H1 (cell line): ENCODE data around the gene ARL14. TPM values are rescaled to one million over a fixed set of nuclear protein-coding genes. Genes with fewer than 3 reads are reported as not detected.

Experiments
- CTCF ChIA-PET: fragments of 300-600 bp; sonication (Branson Sonifier 250); formaldehyde crosslinking; loops from one replicate; lab custom pipeline; 2021; ENCODE audit not compliant: partially characterized antibody; lab: Charles Lee
- POLR2A ChIA-PET: fragments of 300-600 bp; sonication (Branson Sonifier 250); formaldehyde crosslinking; loops from one replicate; lab custom pipeline; 2021; ENCODE audit warnings: inconsistent platforms; ENCODE audit not compliant: partially characterized antibody; lab: Charles Lee
- DNase-seq, 2 experiments: peaks; one replicate each; pipeline versions ENCODE4 v3.0.0 to v3.0.0-alpha.2; 2010 to 2022; ENCODE audit warnings: low spot score in 2 of 2, low read depth in 1 of 2, mixed read lengths in 1 of 2
- FAIRE-seq: peaks from 2 replicates; lab custom pipeline; 2011; peaks lifted over from hg19 to GRCh38; lab: Jason Lieb, UNC
- H2AFZ ChIP-seq: 2 replicates; pipeline ENCODE4 v1.8.1; 2012; ENCODE audit warnings: low read length, inconsistent platforms
- H2AK5ac ChIP-seq: 2 replicates; pipeline ENCODE4 v1.6.1; 2013; ENCODE audit warnings: low read depth, low read length
- H2BK120ac ChIP-seq: replicated peaks from 2 replicates; pipeline ENCODE3; 2013; ENCODE audit warnings: low read depth, low read length, inconsistent platforms
- H2BK12ac ChIP-seq: 2 replicates; pipeline ENCODE4 v1.6.1; 2013; ENCODE audit warnings: low read depth, low read length
- H2BK15ac ChIP-seq: 2 replicates; pipeline ENCODE4 v1.6.1; 2013; ENCODE audit warnings: low read length
- H2BK20ac ChIP-seq: 2 replicates; pipeline ENCODE4 v1.6.1; 2013; ENCODE audit warnings: low read length
- H2BK5ac ChIP-seq: 2 replicates; pipeline ENCODE4 v1.6.1; 2013; ENCODE audit warnings: low read depth, low read length
- H3K14ac ChIP-seq: 2 replicates; pipeline ENCODE4 v1.6.1; 2013; ENCODE audit warnings: inconsistent platforms; ENCODE audit not compliant: insufficient read length
- H3K18ac ChIP-seq: 2 replicates; pipeline ENCODE4 v1.6.1; 2013; ENCODE audit warnings: low read length; ENCODE audit errors: extremely low read depth
- H3K23ac ChIP-seq: 2 replicates; pipeline ENCODE4 v1.6.1; 2013; ENCODE audit warnings: inconsistent platforms; ENCODE audit not compliant: insufficient read length
- H3K23me2 ChIP-seq: 2 replicates; pipeline ENCODE4 v1.6.1; 2013; ENCODE audit warnings: low read depth, low read length
- H3K27ac ChIP-seq: 2 replicates; pipeline ENCODE4 v1.6.1; 2011; ENCODE audit warnings: low read depth, low read length, inconsistent platforms
- H3K27me3 ChIP-seq, 4 experiments: replicated peaks in 1 of 4; 1 replicate in 1 of 4; 2 replicates in 3 of 4; pipeline versions ENCODE4 v1.6.1 to v1.8.1; 2011 to 2013; ENCODE audit warnings: low read length in 3 of 4, mild to moderate bottlenecking in 3 of 4, inconsistent platforms in 2 of 4, mixed read lengths in 2 of 4, moderate library complexity in 1 of 4; ENCODE audit not compliant: control insufficient read depth in 3 of 4, insufficient read depth in 3 of 4; ENCODE audit errors: extremely low read depth in 1 of 4
- H3K36me3 ChIP-seq, 4 experiments: 2 replicates each; pipeline versions ENCODE4 v1.6.1 to v1.8.1; 2011 to 2013; ENCODE audit warnings: mild to moderate bottlenecking in 4 of 4, low read length in 3 of 4, moderate library complexity in 2 of 4, control low read depth in 1 of 4, inconsistent platforms in 1 of 4; ENCODE audit not compliant: insufficient read depth in 4 of 4, control insufficient read depth in 2 of 4
- H3K4ac ChIP-seq: replicated peaks from 2 replicates; pipeline ENCODE3; 2013; ENCODE audit warnings: low read length, low read depth, mixed read lengths, inconsistent platforms; ENCODE audit not compliant: insufficient read length
- H3K4me1 ChIP-seq, 4 experiments: replicated peaks in 1 of 4; 1 replicate in 1 of 4; 2 replicates in 3 of 4; pipeline versions ENCODE4 v1.6.1 to v1.8.1; 2011 to 2013; ENCODE audit warnings: low read length in 3 of 4, inconsistent platforms in 2 of 4, mixed read lengths in 1 of 4; ENCODE audit not compliant: insufficient read depth in 4 of 4, control insufficient read depth in 3 of 4
- H3K4me2 ChIP-seq, 2 experiments: 2 replicates each; pipeline versions ENCODE4 v1.6.1 to v1.8.1; 2011 to 2013; ENCODE audit warnings: low read depth in 2 of 2, low read length in 2 of 2, control low read depth in 1 of 2, inconsistent platforms in 1 of 2, mild to moderate bottlenecking in 1 of 2; ENCODE audit not compliant: insufficient read depth in 1 of 2
- H3K4me3 ChIP-seq, 4 experiments: fragments of 200-600, 300-600 bp in 1 of 4; sonication (generic), shearing (Covaris generic), sonication (Bioruptor Twin) in 1 of 4; 2 replicates each; pipeline versions ENCODE4 v1.5.1 to v1.8.1; 2011 to 2016; ENCODE audit warnings: low read length in 4 of 4, low read depth in 3 of 4, control low read depth in 2 of 4, inconsistent platforms in 2 of 4, mild to moderate bottlenecking in 2 of 4, mixed read lengths in 1 of 4, moderate library complexity in 1 of 4; ENCODE audit not compliant: insufficient read depth in 2 of 4; ENCODE audit errors: extremely low read depth in 1 of 4
- H3K56ac ChIP-seq: replicated peaks from 2 replicates; pipeline ENCODE3; 2013; ENCODE audit warnings: low read depth, mild to moderate bottlenecking, mixed read lengths, low read length, inconsistent platforms; ENCODE audit not compliant: insufficient read length
- H3K79me1 ChIP-seq: 2 replicates; pipeline ENCODE4 v1.6.1; 2013; ENCODE audit warnings: low read depth, low read length, control low read depth
- H3K79me2 ChIP-seq, 2 experiments: 2 replicates each; pipeline versions ENCODE4 v1.6.1 to v1.8.1; 2012 to 2013; ENCODE audit warnings: low read length in 2 of 2, mild to moderate bottlenecking in 2 of 2, inconsistent platforms in 1 of 2; ENCODE audit not compliant: insufficient read depth in 2 of 2, control insufficient read depth in 1 of 2
- H3K9ac ChIP-seq, 4 experiments: replicated peaks in 1 of 4; 1 replicate in 1 of 4; 2 replicates in 3 of 4; pipeline versions ENCODE4 v1.6.1 to v1.8.1; 2011 to 2013; ENCODE audit warnings: low read depth in 3 of 4, low read length in 3 of 4, control low read depth in 2 of 4, mild to moderate bottlenecking in 2 of 4, moderate library complexity in 2 of 4, inconsistent platforms in 1 of 4; ENCODE audit errors: extremely low read depth in 1 of 4
- H3K9me3 ChIP-seq, 2 experiments: 2 replicates each; pipeline versions ENCODE4 v1.6.1 to v1.8.1; 2012 to 2013; ENCODE audit warnings: mild to moderate bottlenecking in 2 of 2, moderate library complexity in 2 of 2, control low read depth in 1 of 2, inconsistent platforms in 1 of 2, low read depth in 1 of 2, low read length in 1 of 2, mixed read lengths in 1 of 2; ENCODE audit not compliant: insufficient read depth in 2 of 2
- H4K20me1 ChIP-seq, 2 experiments: replicated peaks in 1 of 2; 2 replicates each; pipeline versions ENCODE3 to v1.8.1; 2011 to 2013; ENCODE audit warnings: inconsistent platforms in 2 of 2, low read length in 2 of 2, mild to moderate bottlenecking in 1 of 2; ENCODE audit not compliant: insufficient read depth in 2 of 2, control insufficient read depth in 1 of 2
- H4K5ac ChIP-seq: 2 replicates; pipeline ENCODE4 v1.6.1; 2013; ENCODE audit warnings: low read length, low read depth, mixed read lengths, inconsistent platforms; ENCODE audit not compliant: insufficient read length
- H4K8ac ChIP-seq: 2 replicates; pipeline ENCODE4 v1.8.0; 2013; ENCODE audit warnings: mild to moderate bottlenecking, moderate library complexity, low read length, inconsistent platforms; ENCODE audit not compliant: insufficient read depth; ENCODE audit errors: extremely low read depth
- H4K91ac ChIP-seq: replicated peaks from 2 replicates; pipeline ENCODE3; 2013; ENCODE audit warnings: low read length, mixed read lengths, inconsistent platforms; ENCODE audit not compliant: insufficient read length
- CTCF ChIP-seq, 3 experiments: IDR thresholded peaks; 1 replicate in 2 of 3; 2 replicates in 1 of 3; pipeline versions ENCODE4 v1.5.1 to v1.6.1; 2011; ENCODE audit warnings: low read length in 3 of 3, mild to moderate bottlenecking in 3 of 3, inconsistent platforms in 2 of 3, low read depth in 1 of 3, moderate library complexity in 1 of 3; ENCODE audit not compliant: insufficient read depth in 1 of 3; ENCODE audit errors: control extremely low read depth in 1 of 3
- GTF2F1 ChIP-seq: IDR thresholded peaks from 2 replicates; pipeline ENCODE4 v1.6.1; 2012; ENCODE audit warnings: low read depth, low read length, improper control_type of control experiment, borderline replicate concordance
- RAD21 ChIP-seq, 2 experiments: IDR thresholded peaks in 1 of 2; conservative IDR thresholded peaks in 1 of 2; 2 replicates each; pipeline ENCODE4 v1.6.1; 2011; ENCODE audit warnings: low read depth in 2 of 2, low read length in 2 of 2, improper control_type of control experiment in 1 of 2, inconsistent platforms in 1 of 2, mild to moderate bottlenecking in 1 of 2, moderate library complexity in 1 of 2
- TAF7 ChIP-seq: optimal IDR thresholded peaks from 2 replicates; pipeline ENCODE3; 2011; ENCODE audit warnings: low read depth, mild to moderate bottlenecking, inconsistent platforms, low read length, moderate library complexity, borderline replicate concordance
- WGBS, 2 experiments: shearing (Covaris generic) in 1 of 2; methylation state at CpG; one replicate each; pipeline versions ENCODE4 v1.1.6 to v1.1.7; 2013 to 2015; ENCODE audit warnings: low lambda C conversion rate in 2 of 2, mixed read lengths in 2 of 2, inconsistent platforms in 1 of 2, low coverage in 1 of 2, missing lambda C conversion rate in 1 of 2; ENCODE audit not compliant: insufficient replicate concordance in 2 of 2, insufficient coverage in 1 of 2, insufficient read length in 1 of 2; ENCODE audit errors: extremely low coverage in 1 of 2, missing lambda C conversion rate in 1 of 2; 5-methylcytosine and 5-hydroxymethylcytosine counted together
- polyA plus RNA-seq, 7 experiments: library from polyadenylated mRNA; depleted of rRNA in 3 of 7; stranded (reverse) in 5 of 7; unstranded in 2 of 7; fragments of >200 nt in 5 of 7; fragments of 200-250 nt in 2 of 7; gene quantifications; 1 replicate in 5 of 7; 2 replicates in 1 of 7; 4 replicates in 1 of 7; pipeline versions ENCODE4 v1.2.1 to v1.2.3, GENCODE V29; 2011 to 2013; ENCODE audit warnings: missing spikeins in 2 of 7, mixed read lengths in 2 of 7
- total RNA-seq: library from RNA; stranded (reverse); fragmentation: NEBNext Ultra II Directional; extraction: Animal tissue kit (Norgen Biotek cat#: 25700); gene quantifications from 2 replicates; pipeline ENCODE4 v1.2.1, GENCODE V29; 2021

The ARL14 gene
- total and polyA plus RNA-seq, 2 of the 8 experiments (the other 6 are each of a cell fraction or from before 2014, with no cell fraction given): not detected

GRCh38 chr3:160707187-160707794 is 30.3 kb downstream of the ARL14 start:
- Histone ChIP-seq H3K23me2 (no peaks in the 10 kb centered on the region), H2BK120ac (no peak overlapping the region), H3K4me2 (no peak overlapping the region), H4K91ac (no peak overlapping the region), H3K4me3 (no peak overlapping the region), H2BK20ac (no peak overlapping the region), H3K56ac (no peak overlapping the region), H2BK15ac (no peak overlapping the region), H3K27ac (no peak overlapping the region), H3K23ac (no peak overlapping the region), H2BK5ac (no peak overlapping the region), H3K4me1 (no peaks in the 10 kb centered on the region), H2AK5ac (no peak overlapping the region), H3K9me3 (no peaks in the 10 kb centered on the region), H3K79me2 (no peaks in the 10 kb centered on the region), H3K14ac (no peak overlapping the region), H4K20me1 (no peaks in the 10 kb centered on the region), H3K79me1 (no peaks in the 10 kb centered on the region), H4K5ac (no peak overlapping the region), H3K9ac (no peak overlapping the region), H3K18ac (no peak overlapping the region), H3K27me3 (no peaks in the 10 kb centered on the region), H2BK12ac (no peak overlapping the region), H3K36me3 (no peaks in the 10 kb centered on the region), H3K4ac (no peak overlapping the region), H2AFZ (no peak overlapping the region), H4K8ac (no peak overlapping the region)
- CTCF ChIA-PET: interaction anchor here (1.0 to 3.3 kb wide), 12 partner anchors 9 to 380 kb away, joined by 3 to 26 read pairs (median 6); no protein-coding TSS in a partner anchor
- FAIRE-seq: peak; percentile 94
- POLR2A ChIA-PET: no interaction called here
- TF ChIP-seq TAF7 (no peak), RAD21 (IDR thresholded peaks at IDR 0.05 in 1 of 2, conservative IDR thresholded peaks at IDR 0.05 in 1 of 2; ENCODE audit: low read depth in 2 of 2, low read length in 2 of 2) (peak; percentile 85 to 87), GTF2F1 (no peak), CTCF (IDR thresholded peaks at IDR 0.05; ENCODE audit: control extremely low read depth in 1 of 3, insufficient read depth in 1 of 3, low read depth in 1 of 3, low read length in 3 of 3) (peak in 2 of 3 experiments; percentile 53 to 63; a peak in 2 of 4 replicates)
- WGBS, 2 experiments: 57% methylated on average over 4 of the region's 4 CpGs; no CpG with 5 or more reads in 1 of the 2 experiments
- DNase-seq: no peak
